SJSA1 (cell line): ENCODE measurements around the gene TBX3. TPM values are rescaled to one million over a fixed set of nuclear protein-coding genes. Genes with fewer than 3 reads are reported as not detected.

Experiments
- DNase-seq, 2 experiments: peaks; one replicate each; pipeline ENCODE4 v3.0.0-alpha.2; 2015 to 2020; ENCODE audit warnings: low spot score in 2 of 2, low read depth in 1 of 2
- H3K27ac ChIP-seq: fragments of 250-450 bp; sonication (Bioruptor Pico); 2 replicates; pipeline ENCODE4 v1.5.1; 2020; ENCODE audit warnings: mild to moderate bottlenecking, moderate library complexity
- H3K27me3 ChIP-seq: fragments of 250-450 bp; sonication (Bioruptor Pico); replicated peaks from 2 replicates; pipeline ENCODE4 v1.5.1; 2020; ENCODE audit warnings: mild to moderate bottlenecking, moderate library complexity
- H3K36me3 ChIP-seq: fragments of 250-450 bp; sonication (Bioruptor Pico); 2 replicates; pipeline ENCODE4 v1.5.1; 2020; ENCODE audit warnings: mild to moderate bottlenecking
- H3K4me1 ChIP-seq: fragments of 250-450 bp; sonication (Bioruptor Pico); replicated peaks from 2 replicates; pipeline ENCODE4 v1.6.1; 2021; ENCODE audit warnings: mild to moderate bottlenecking
- H3K4me3 ChIP-seq: fragments of 250-450 bp; sonication (Bioruptor Pico); 2 replicates; pipeline ENCODE4 v1.5.1; 2020; ENCODE audit warnings: mild to moderate bottlenecking
- H3K9me3 ChIP-seq: fragments of 250-450 bp; sonication (Bioruptor Pico); replicated peaks from 2 replicates; pipeline ENCODE4 v1.5.1; 2020; ENCODE audit warnings: mild to moderate bottlenecking
- total RNA-seq: library from RNA; depleted of rRNA; stranded (reverse); fragments of >200 nt; shearing (Covaris generic); gene quantifications from 2 replicates; pipeline ENCODE4 v1.2.3, GENCODE V29; 2014

The TBX3 gene
- total RNA-seq, 1 experiment from 2014 or later = 37.4 TPM

- Histone ChIP-seq H3K9me3 (no peaks in the 10 kb centered on the region), H3K4me1 (0 out of 2 replicates have a peak, but pooled peaks cover 6% of the 10 kb centered on the region), H3K27me3 (no peaks in the 10 kb centered on the region), H3K4me3 (no peak overlapping the region), H3K36me3 (no peaks in the 10 kb centered on the region), H3K27ac (no peak overlapping the region)
- DNase-seq = no peak
These were observed 18.5 kb upstream of the TBX3 start for GRCh38 chr12:114702462-114702861.

- no peak overlapping the region for H3K27ac ChIP-seq
- no peaks in the 10 kb centered on the region for H3K27me3 ChIP-seq
These were observed 17.6 kb upstream of the TBX3 start for GRCh38 chr12:114701553-114701952.

DNA sequence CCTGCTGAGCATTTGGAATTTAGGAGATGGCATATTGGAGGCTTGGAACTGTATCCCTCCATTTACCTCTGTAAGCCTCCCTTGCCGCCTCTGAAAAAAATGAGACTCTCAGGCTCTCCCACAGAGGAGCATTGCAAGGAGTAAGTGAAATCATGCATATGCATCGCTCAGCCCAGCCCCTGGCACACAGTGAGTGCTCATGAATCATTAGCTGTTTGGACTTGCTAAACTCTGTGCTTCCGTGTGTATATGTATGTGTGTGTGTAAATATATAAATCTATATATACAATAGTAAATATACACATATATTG, 17.1 kb upstream of the TBX3 start:
- no peaks in the 10 kb centered on the region for H3K36me3 ChIP-seq
- DNase-seq = no peak
- H3K27me3 ChIP-seq = no peaks in the 10 kb centered on the region

More at GRCh38 chr12:114701553-114701952, 17.6 kb upstream of the TBX3 start:
- Histone ChIP-seq H3K4me1 (0 out of 2 replicates have a peak, but pooled peaks cover 6% of the 10 kb centered on the region), H3K36me3 (no peaks in the 10 kb centered on the region), H3K4me3 (no peak overlapping the region), H3K9me3 (no peaks in the 10 kb centered on the region)
- DNase-seq = no peak

GRCh38 chr12:114700392-114701103, 16.6 kb upstream of the TBX3 start:
- Histone ChIP-seq H3K4me3 (no peak overlapping the region), H3K9me3 (no peaks in the 10 kb centered on the region), H3K4me1 (0 out of 2 replicates have a peak, but pooled peaks cover 6% of the 10 kb centered on the region), H3K27me3 (no peaks in the 10 kb centered on the region), H3K27ac (no peak overlapping the region), H3K36me3 (no peaks in the 10 kb centered on the region)
- DNase-seq = no peak

More for the DNA sequence above, 17.1 kb upstream of the TBX3 start:
- H3K4me3 ChIP-seq = no peak overlapping the region
- no peak overlapping the region for H3K27ac ChIP-seq
- H3K9me3 ChIP-seq = no peaks in the 10 kb centered on the region
- H3K4me1 ChIP-seq = 0 out of 2 replicates have a peak, but pooled peaks cover 6% of the 10 kb centered on the region

DNA sequence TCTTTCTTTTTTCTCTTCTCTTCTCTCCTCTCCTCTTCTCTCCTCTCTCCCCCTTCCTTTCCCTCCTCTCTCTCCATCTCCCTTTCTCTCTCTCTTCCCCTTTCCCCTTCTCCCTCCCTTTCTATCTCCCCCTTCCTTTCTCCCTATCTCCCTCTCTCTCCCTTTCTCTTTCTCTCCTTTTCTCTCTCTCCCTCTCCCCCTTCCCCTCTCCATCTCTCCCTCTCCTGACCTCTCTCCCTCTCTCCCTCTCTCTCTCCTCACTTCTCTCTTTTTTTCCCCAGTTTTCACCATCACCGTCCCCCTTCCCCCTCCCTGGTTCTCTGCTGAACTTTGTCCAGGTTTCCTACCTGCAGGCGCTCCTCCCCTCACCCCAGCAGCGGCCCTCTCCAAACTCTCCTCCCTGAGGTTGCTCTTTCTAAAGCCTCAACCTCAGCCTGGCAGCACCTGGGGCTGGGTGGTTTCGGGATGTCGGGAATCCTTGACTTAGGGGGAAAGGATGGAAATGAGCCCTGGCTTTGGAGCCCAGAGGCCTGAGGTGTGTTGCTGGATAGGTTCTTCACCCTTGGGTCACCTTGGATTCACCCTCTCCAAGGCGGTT, 14.7 kb upstream of the TBX3 start:
- no peaks in the 10 kb centered on the region for H3K27me3 ChIP-seq
- H3K9me3 ChIP-seq = no peaks in the 10 kb centered on the region
- no peak overlapping the region for H3K27ac ChIP-seq
- no peak overlapping the region for H3K4me3 ChIP-seq
- H3K4me1 ChIP-seq = 0 out of 2 replicates have a peak, but pooled peaks cover 2% of the 10 kb centered on the region
- DNase-seq = no peak
- no peaks in the 10 kb centered on the region for H3K36me3 ChIP-seq

GRCh38 chr12:114697741-114698565, 14.0 kb upstream of the TBX3 start:
- H3K27ac ChIP-seq = no peak overlapping the region
- no peak for DNase-seq
- no peaks in the 10 kb centered on the region for H3K36me3 ChIP-seq
- H3K4me1 ChIP-seq = 0 out of 2 replicates have a peak, but pooled peaks cover 2% of the 10 kb centered on the region
- no peaks in the 10 kb centered on the region for H3K27me3 ChIP-seq
- H3K4me3 ChIP-seq = 0 out of 2 replicates have a peak overlapping the region, but pooled peaks have one; percentile 11
- no peaks in the 10 kb centered on the region for H3K9me3 ChIP-seq

GRCh38 chr12:114697243-114697716, 13.3 kb upstream of the TBX3 start:
- H3K27me3 ChIP-seq = no peaks in the 10 kb centered on the region
- H3K9me3 ChIP-seq = no peaks in the 10 kb centered on the region
- no peak overlapping the region for H3K27ac ChIP-seq
- no peaks in the 10 kb centered on the region for H3K36me3 ChIP-seq
- 0 out of 2 replicates have a peak, but pooled peaks cover 2% of the 10 kb centered on the region for H3K4me1 ChIP-seq
- DNase-seq = no peak
- H3K4me3 ChIP-seq = no peak overlapping the region

DNA sequence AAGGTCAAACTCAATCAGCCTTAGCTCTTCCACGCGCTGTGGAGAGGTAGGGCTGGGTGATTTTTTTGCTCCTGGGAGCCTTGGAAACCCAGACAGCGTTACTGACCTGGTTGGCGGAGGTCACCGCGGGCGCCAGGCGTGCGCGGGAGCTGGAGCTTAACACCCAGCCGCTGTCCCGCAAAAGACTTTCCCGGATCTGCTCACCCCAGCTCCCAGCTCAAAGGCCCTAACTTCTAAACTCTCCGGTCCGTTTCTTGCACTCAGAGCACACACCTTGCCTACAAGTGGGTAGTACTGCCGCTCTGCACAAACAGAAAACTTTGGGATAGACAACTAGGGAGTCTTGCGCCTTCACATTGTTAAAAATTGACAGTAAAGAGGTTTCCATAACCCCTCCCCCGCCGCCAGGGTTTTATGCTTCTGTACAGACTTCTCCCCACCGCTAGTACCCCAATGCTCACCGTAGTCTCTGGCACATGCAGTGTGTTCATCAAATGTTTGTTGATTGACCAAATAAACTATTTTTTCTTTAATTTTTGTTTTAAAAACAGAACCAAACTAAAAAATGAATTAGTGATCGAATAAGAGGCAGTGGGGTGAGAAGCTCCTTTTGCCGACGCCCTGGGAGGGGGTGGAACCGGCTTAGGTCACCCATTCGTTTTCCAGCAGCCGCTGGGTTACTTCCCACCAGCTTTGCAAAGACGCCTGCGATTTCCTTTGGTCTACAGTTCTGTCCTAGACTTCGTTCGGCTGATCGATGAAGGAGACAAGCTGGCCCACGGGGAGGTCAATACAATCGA, 12.7 kb upstream of the TBX3 start:
- H3K36me3 ChIP-seq = no peaks in the 10 kb centered on the region
- 0 out of 2 replicates have a peak, but pooled peaks cover 2% of the 10 kb centered on the region for H3K4me1 ChIP-seq
- no peak for DNase-seq
- no peaks in the 10 kb centered on the region for H3K27me3 ChIP-seq
- no peaks in the 10 kb centered on the region for H3K9me3 ChIP-seq
- H3K27ac ChIP-seq = no peak overlapping the region
- no peak overlapping the region for H3K4me3 ChIP-seq

GRCh38 chr12:114695305-114695592, 11.3 kb upstream of the TBX3 start:
- 0 out of 2 replicates have a peak, but pooled peaks cover 2% of the 10 kb centered on the region for H3K4me1 ChIP-seq
- H3K27ac ChIP-seq = no peak overlapping the region
- DNase-seq = no peak
- no peaks in the 10 kb centered on the region for H3K27me3 ChIP-seq
- H3K9me3 ChIP-seq = no peaks in the 10 kb centered on the region
- no peak overlapping the region for H3K4me3 ChIP-seq
- no peaks in the 10 kb centered on the region for H3K36me3 ChIP-seq

GRCh38 chr12:114694436-114695304, 10.7 kb upstream of the TBX3 start:
- no peaks in the 10 kb centered on the region for H3K27me3 ChIP-seq
- no peak for DNase-seq
- H3K4me1 ChIP-seq = 0 out of 2 replicates have a peak, but pooled peaks cover 2% of the 10 kb centered on the region
- H3K4me3 ChIP-seq = no peak overlapping the region
- H3K27ac ChIP-seq = no peak overlapping the region
- no peaks in the 10 kb centered on the region for H3K36me3 ChIP-seq
- H3K9me3 ChIP-seq = no peaks in the 10 kb centered on the region

- H3K27me3 ChIP-seq = no peaks in the 10 kb centered on the region
- H3K4me3 ChIP-seq = no peak overlapping the region
- H3K4me1 ChIP-seq = 0 out of 2 replicates have a peak, but pooled peaks cover 2% of the 10 kb centered on the region
These were observed 9.6 kb upstream of the TBX3 start for GRCh38 chr12:114693532-114693931.

DNA sequence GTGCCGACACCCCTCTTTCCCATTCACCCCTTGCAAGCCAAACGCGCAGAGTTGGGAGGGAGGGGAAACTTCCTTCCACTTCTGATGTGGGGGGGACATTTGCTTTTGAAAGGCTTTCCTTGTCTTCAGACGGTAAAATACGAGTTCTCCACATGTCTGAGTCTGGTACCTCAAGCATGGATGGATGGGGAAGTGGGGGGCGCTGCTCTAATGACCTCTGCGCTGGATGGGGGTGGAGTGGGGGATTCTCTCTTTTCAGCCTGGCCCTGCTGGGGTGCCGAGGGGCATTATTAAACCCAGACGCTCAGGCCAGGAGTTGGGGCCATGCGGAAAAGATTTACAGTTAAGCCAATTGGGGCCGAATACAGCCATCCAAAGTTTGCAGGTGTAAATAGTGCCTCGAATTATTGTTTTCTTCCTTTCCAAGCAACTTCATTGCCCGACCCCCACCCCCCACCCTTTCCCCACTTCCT, 9.1 kb upstream of the TBX3 start:
- DNase-seq = no peak
- no peaks in the 10 kb centered on the region for H3K27me3 ChIP-seq
- H3K4me1 ChIP-seq = peaks cover 6% of the 10 kb centered on the region
- no peaks in the 10 kb centered on the region for H3K9me3 ChIP-seq
- H3K27ac ChIP-seq = no peak overlapping the region
- H3K4me3 ChIP-seq = no peak overlapping the region
- H3K36me3 ChIP-seq = no peaks in the 10 kb centered on the region

More at GRCh38 chr12:114693532-114693931, 9.6 kb upstream of the TBX3 start:
- Histone ChIP-seq H3K27ac (no peak overlapping the region), H3K36me3 (no peaks in the 10 kb centered on the region), H3K9me3 (no peaks in the 10 kb centered on the region)
- DNase-seq = no peak
